Melanocyte of skin (primary cell): ENCODE results near the gene ZNF787. TPM values are rescaled to one million over a fixed set of nuclear protein-coding genes. Genes with fewer than 3 reads are reported as not detected.

ENCODE experiments used
- small RNA-seq, 2 donors: library from RNA; depleted of rRNA; stranded (forward); fragments of <200 nt; gene quantifications; one replicate each; pipeline ENCODE3, GENCODE V24; 2012
- total RNA-seq, 2 donors: library from RNA; depleted of rRNA; stranded (reverse); fragments of >200 nt; gene quantifications; 2 replicates each; pipeline ENCODE4 v1.2.3, GENCODE V29; 2012

Gene ZNF787
- total RNA-seq: 10 to 100 TPM; 23.4 to 30.0 TPM

DNA sequence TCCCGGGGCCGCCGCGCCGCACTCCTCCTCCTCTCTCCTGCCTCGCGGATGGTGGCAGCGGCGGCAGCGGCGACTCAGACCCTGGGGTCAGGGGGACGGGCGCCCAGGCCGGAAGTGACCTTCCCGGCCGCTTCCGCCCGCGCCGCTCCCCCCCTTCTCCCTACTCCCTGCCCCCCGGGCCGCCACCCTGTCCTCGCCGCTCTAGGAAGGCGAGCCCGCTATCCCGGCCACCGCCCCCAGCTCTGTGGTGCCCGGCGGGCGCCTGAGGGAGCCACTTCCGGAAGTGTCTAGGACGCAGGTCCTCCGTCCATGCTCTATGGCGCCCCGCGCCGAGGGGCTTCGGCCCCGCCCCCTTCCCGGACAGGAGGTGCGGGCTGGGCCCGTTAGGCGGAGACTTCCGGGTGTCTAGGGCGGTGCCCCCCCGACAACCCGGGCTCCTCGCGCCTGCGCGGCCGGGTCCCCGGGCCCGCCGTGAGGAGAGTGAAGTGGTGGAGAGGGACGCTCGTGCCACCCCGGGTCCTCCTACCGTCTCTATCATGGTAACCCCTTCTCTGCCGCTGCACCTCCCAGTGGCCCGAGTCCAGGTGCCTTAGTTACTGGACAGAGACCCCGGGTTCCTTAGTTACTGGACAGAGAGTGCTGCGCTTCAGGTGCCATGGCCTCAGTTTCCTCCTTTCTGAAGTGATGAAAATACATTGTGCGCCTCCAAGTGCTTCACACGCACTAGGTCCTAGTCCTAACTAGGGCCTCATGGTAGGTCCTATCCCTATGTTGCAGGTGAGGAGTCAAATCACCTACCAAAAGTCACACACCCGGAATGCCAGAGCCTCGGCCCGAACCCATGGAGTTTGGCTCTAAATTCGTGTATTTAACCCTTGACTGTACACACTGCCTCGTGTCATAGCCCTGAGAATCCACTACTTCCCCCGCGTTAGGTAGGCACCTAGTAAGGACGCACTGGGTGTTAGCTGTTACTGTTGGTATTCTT lies at the start of gene ZNF787:
Gene ZNF787 (minus strand): TSS at position 116 of the 988 bp plus-strand sequence. CDS start 18,078 bp downstream, outside the sequence.

GRCh38 chr19:56140583-56141416 lies 19.7 kb upstream of the ZNF787 start, which contains the start of gene ZNF444:
Gene ZNF444 (plus strand): TSS chr19:56141287. CDS start chr19:56146912, 5,625 bp downstream.

Small RNA genes within 50 kb of the gene (small RNA-seq; reads per million reads assigned to genes)
- gene AC024580.2 (0 reads per million in 2 donors), gene RF00019 (0 reads per million in 2 donors)

Other genes with a start within 250 kb of the ZNF787 start
- gene NLRP13, start 189.0 kb downstream of the ZNF787 start, total RNA-seq: not detected
- gene NLRP8, start 173.5 kb downstream of the ZNF787 start, total RNA-seq: not detected
- not detected for gene NLRP5, start 134.5 kb downstream of the ZNF787 start, total RNA-seq
- gene ZNF444, start 20.0 kb upstream of the ZNF787 start, total RNA-seq: 10 to 100 TPM; 13.1 to 17.6 TPM
- not detected for gene GALP, start 54.7 kb upstream of the ZNF787 start, total RNA-seq
- gene ZSCAN5B, start 76.5 kb upstream of the ZNF787 start, total RNA-seq: not detected
- gene ZSCAN5C, start 81.0 kb upstream of the ZNF787 start, total RNA-seq: not detected
- not detected for gene EDDM13, start 151.5 kb upstream of the ZNF787 start, total RNA-seq
- 1 to 10 TPM; 5.0 to 7.2 TPM for gene ZSCAN5A, start 193.5 kb upstream of the ZNF787 start, total RNA-seq